Coronary artery (tissue), 2 donors: ENCODE measurements around the gene IL17RA.
"Not testable (repeated sequence)": the region's sequence is repeated elsewhere in the genome, so short reads cannot be mapped to it uniquely, and the experiment has no call there.

Source experiments
- DNase-seq: peaks from one replicate; pipeline ENCODE4 v3.0.0-alpha.2; 2017; ENCODE audit warnings: low spot score
- H3K27ac ChIP-seq, 2 donors: fragments of 200-600 bp; sonication (generic); one replicate each; pipeline ENCODE4 v1.5.1; 2016 to 2019
- H3K4me3 ChIP-seq: fragments of 200-600 bp; sonication (generic); 2 replicates; pipeline ENCODE4 v1.5.1; 2016; ENCODE audit warnings: mild to moderate bottlenecking, moderate library complexity
- TF ChIP-seq, protein P1 (sequence below): fragments of 200-600 bp; sonication (generic); IDR thresholded peaks from one replicate; pipeline ENCODE4 v1.5.1; 2019; ENCODE audit warnings: antibody characterized with exemption

The IL17RA gene

DNA sequence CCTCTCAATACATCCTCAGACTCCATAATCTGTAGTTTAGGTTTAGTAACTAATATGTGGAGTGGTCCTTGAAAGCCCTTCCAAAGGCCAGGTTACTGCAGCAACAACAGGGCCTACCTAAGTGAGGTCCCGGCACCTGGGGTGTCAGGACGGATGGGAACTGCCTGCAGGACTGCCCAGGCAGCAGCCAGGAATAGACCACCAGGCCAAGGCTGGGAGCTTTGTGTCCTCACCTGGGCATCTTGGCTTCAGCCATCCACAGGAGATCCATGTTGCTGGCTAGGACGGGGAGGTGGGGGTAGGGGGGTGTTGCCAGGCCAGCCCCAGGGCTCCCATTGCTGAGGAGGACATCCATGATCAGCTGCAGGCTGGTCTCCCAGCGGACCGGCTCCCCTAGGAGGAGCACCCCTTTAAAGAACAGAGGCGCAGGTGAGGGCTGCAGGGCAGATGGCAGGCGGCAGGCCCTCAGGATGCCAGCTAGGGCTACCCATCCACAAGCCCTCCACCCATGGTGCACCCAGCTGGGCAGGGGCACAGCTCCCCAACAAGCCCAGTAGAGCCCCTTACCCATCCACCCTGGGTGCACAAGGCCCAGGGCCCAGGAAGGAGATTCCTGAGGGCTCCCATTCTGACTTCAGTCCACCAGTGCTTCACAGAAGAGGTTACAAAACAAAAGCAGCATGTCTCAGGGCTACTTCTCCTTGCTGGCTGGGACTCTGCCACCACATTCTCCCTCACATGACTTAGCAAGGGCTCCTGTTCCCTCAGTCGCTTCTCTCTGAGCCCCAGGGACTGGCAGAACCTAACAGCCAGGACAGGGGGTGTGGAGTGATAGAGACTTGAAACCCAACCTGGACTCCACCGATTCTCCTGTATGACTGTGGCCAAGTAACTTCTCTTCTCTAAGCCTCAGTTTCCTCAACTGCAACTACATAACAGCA lies 56.3 kb downstream of the IL17RA start:
- Histone ChIP-seq H3K27ac (no peak overlapping the region), H3K4me3 (no peak overlapping the region)
- no peak for DNase-seq
- TF ChIP-seq, protein P1, sequence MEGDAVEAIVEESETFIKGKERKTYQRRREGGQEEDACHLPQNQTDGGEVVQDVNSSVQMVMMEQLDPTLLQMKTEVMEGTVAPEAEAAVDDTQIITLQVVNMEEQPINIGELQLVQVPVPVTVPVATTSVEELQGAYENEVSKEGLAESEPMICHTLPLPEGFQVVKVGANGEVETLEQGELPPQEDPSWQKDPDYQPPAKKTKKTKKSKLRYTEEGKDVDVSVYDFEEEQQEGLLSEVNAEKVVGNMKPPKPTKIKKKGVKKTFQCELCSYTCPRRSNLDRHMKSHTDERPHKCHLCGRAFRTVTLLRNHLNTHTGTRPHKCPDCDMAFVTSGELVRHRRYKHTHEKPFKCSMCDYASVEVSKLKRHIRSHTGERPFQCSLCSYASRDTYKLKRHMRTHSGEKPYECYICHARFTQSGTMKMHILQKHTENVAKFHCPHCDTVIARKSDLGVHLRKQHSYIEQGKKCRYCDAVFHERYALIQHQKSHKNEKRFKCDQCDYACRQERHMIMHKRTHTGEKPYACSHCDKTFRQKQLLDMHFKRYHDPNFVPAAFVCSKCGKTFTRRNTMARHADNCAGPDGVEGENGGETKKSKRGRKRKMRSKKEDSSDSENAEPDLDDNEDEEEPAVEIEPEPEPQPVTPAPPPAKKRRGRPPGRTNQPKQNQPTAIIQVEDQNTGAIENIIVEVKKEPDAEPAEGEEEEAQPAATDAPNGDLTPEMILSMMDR = no peak

DNA sequence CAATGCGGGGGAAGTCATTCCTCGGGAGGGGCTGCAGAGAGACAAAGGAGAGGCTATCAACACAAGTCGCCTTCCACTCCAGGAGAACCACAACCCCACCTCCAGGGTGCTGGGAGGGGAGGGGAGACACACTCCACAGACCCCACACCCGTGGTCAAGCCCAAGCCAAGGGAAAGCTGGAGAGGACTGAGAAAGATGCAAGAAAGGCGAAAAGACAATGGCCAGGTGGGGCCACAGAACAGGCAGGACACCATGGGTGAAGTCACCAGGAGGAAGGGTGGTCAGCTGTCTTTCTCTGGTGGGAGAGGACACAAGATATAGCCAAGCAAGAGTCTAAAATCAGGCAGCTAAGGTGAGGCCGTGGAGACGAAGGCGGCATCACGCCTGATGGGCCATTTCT lies 58.3 kb downstream of the IL17RA start:
- Histone ChIP-seq H3K4me3 (no peak overlapping the region), H3K27ac (no peak overlapping the region)
- TF ChIP-seq, protein P1 = no peak
- no peak for DNase-seq

DNA sequence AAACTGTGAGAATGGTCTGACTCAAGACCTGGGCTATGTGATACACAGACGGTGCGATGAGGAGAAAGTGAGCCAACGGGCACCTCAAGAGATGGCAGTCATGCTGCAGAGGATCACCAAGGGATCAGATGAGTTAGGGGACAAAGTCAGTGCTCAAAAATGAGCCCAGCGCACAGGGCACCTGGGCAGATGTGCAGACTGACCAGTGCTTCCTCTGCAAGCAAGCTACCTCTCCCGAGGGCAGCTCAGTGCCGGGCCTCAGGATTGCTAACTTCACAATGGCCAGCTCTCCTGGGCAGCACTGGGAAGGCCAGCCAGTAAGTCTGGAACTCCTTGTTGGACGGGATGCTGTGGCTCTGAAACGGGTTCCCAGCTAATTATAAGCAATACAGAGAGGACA lies 59.0 kb downstream of the IL17RA start:
- H3K4me3 ChIP-seq = no peak overlapping the region
- no peak overlapping the region for H3K27ac ChIP-seq
- DNase-seq = no peak
- TF ChIP-seq, protein P1 = no peak

DNA sequence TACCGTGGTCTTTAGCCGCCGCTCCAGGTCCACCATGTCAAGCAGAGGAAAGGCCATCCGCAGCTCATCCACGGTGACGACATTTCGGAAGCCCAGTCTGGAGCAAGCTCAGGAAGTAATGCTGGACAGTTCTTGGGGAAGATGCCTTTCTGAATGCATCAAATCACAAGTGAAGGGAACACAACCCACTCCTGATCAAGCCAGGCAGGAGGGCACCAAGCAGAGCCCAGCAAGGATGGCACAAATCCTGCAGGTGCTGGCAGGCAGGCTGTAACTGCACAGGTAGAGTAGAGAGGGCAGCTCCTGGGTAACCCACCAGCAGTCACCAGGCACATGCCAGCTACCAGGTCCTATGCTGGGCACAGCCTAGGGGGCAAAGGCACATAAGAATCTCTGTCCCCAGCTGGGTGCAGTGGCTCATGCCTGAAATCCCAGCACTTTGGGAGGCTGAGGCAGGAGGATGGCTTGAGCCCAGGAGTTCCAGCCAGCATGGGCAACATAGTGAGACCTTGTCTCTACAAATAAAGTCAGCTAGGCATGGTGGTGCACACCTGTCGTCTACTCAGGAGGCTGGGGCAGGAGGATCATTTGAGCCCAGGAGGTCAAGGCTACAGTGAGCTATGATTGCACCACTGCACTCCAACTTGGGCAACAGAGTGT lies 60.4 kb downstream of the IL17RA start:
- no peak overlapping the region for H3K4me3 ChIP-seq
- H3K27ac ChIP-seq = no peak overlapping the region
- TF ChIP-seq, protein P1 = no peak
- no peak for DNase-seq

DNA sequence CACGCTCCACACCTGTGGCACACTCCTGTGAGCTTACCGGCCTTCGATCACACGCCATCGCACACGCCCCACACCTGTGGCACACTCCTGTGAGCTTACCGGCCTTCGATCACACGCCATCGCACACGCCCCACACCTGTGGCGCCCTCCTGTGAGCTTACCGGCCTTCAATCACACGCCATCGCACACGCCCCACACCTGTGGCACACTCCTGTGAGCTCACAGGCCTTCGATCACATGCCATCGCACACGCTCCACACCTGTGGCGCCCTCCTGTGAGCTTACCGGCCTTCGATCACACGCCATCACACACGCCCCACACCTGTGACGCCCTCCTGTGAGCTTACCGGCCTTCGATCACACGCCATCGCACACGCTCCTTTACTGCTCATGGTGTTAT lies 62.7 kb downstream of the IL17RA start:
- H3K4me3 ChIP-seq, H3K27ac ChIP-seq, DNase-seq: not testable (repeated sequence)

DNA sequence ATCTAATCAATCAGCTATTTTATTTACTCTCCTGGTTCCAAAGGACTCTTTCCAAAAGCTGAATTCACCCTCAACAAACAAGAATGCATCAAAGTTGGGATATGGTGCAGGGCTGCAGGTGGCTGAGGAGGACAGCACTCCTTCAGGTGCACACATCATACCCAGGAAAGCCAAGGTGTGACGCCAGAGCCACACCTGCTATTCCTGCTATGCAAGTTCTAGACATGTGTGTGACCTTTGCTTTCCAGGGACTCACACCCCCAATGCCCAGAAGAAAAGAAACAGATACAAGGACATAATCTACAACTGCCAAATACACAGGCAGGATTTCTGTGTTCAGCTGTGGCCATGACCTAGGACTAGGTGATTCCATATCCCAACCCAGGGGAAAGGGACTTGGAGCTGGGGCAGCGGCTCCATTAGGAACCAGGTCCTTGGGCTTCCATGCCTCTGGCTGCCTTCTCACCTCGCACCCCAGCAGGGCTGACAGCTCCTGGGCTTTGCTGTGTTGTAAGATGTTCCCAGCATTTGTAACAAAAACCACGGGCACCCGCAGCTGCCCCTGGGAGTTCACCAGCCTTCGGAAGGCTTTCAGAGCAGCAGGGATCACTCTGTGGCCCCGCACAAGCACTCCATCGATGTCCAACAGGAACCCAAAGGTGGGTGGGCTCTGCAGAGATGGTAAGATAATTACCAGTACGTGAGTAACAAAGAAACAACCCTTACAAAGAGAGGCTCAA lies 64.4 kb downstream of the IL17RA start:
- no peak for DNase-seq
- no peak overlapping the region for H3K4me3 ChIP-seq
- TF ChIP-seq, protein P1 = no peak
- H3K27ac ChIP-seq = no peak overlapping the region

DNA sequence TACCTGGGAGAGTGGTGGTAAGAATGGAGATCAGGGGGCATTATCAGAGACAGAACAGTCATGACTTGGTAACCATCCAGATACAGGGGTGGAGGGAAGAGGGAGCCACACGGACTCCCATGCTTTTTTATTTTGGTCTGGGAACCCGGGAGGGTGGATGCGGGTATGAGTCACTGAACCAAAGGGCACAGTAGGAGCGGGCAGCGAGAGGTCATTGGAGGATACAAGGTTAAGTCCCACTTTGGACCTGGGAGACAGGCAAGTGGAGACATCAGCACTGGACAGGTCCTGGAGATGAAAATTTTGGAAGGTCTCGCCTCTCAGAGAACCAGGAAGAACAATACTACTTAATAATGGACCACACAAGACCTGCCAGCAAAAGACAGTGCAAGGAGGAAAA lies 67.5 kb downstream of the IL17RA start:
- TF ChIP-seq, protein P1 = no peak
- H3K4me3 ChIP-seq = no peak overlapping the region
- H3K27ac ChIP-seq = no peak overlapping the region
- no peak for DNase-seq
